Sigmoid colon (tissue), 7 donors: ENCODE data around the gene MRPL10. TPM values are rescaled to one million over a fixed set of nuclear protein-coding genes. Genes with fewer than 3 reads are reported as not detected.

Experiments used
- DNase-seq: peaks from one replicate; pipeline ENCODE4 v3.0.0-alpha.2; 2019
- H3K27ac ChIP-seq, 4 donors: fragments of 200-600 bp; sonication (generic); one replicate each; pipeline ENCODE4 v1.5.1; 2016 to 2019; ENCODE audit warnings: mild to moderate bottlenecking in 1 of 4
- H3K27me3 ChIP-seq, 3 donors: fragments of 200-600 bp; sonication (generic); one replicate each; pipeline ENCODE4 v1.5.1; 2019; ENCODE audit warnings: mild to moderate bottlenecking in 1 of 3
- H3K36me3 ChIP-seq, 4 donors: fragments of 200-600 bp; sonication (generic); one replicate each; pipeline ENCODE4 v1.5.1; 2016 to 2019
- H3K4me1 ChIP-seq, 4 donors: fragments of 200-600 bp; sonication (generic); one replicate each; pipeline ENCODE4 v1.5.1; 2017 to 2019
- H3K4me3 ChIP-seq, 4 donors: fragments of 200-600 bp; sonication (generic); one replicate each; pipeline ENCODE4 v1.5.1; 2017 to 2019; ENCODE audit warnings: mild to moderate bottlenecking in 2 of 4, moderate library complexity in 1 of 4
- H3K9me3 ChIP-seq, 4 donors: fragments of 200-600 bp in 3 of 4; sonication (generic) in 3 of 4; one replicate each; pipeline versions ENCODE4 v1.5.1 to v1.6.1; 2013 to 2019
- CTCF ChIP-seq, 4 experiments: fragments of 450-650 bp in 3 of 4; fragments of 200-600 bp in 1 of 4; IDR thresholded peaks; one replicate each; pipeline ENCODE4 v1.5.1; 2016 to 2019; ENCODE audit warnings: antibody characterized with exemption in 4 of 4, mild to moderate bottlenecking in 3 of 4, moderate library complexity in 2 of 4
- EP300 ChIP-seq, 4 donors: sonication (generic); formaldehyde crosslinking; IDR thresholded peaks; one replicate each; pipeline ENCODE4 v1.6.1; 2017; ENCODE audit warnings: antibody characterized with exemption in 4 of 4
- POLR2A ChIP-seq, 2 donors: fragments of 450-650 bp; IDR thresholded peaks; one replicate each; pipeline ENCODE4 v1.6.1; 2016; ENCODE audit warnings: antibody characterized with exemption in 2 of 2, mild to moderate bottlenecking in 2 of 2, moderate library complexity in 2 of 2
- POLR2AphosphoS5 ChIP-seq, 4 donors: sonication (generic); formaldehyde crosslinking; IDR thresholded peaks; one replicate each; pipeline ENCODE4 v1.6.1; 2017; ENCODE audit warnings: antibody characterized with exemption in 4 of 4
- WGBS, 2 donors: extraction: QIAGEN DNeasy Blood & Tissue Kit; methylation state at CpG; one replicate each; pipeline ENCODE4 v1.1.7; 2013; 5-methylcytosine and 5-hydroxymethylcytosine counted together
- intact Hi-C: fragments of 100-400 bp; cut with DNase I; formaldehyde crosslinking; loops from one replicate; pipeline ENCODE4 v1.15.1; 2023
- polyA plus RNA-seq, 3 donors: library from polyadenylated mRNA; stranded (reverse); fragments of 200-250 nt; gene quantifications; one replicate each; pipeline ENCODE4 v1.2.3, GENCODE V29; 2013
- total RNA-seq, 4 donors: library from RNA; depleted of rRNA; stranded (reverse); fragments of >200 nt; gene quantifications; one replicate each; pipeline ENCODE4 v1.1.0, GENCODE V29; 2016
- donor health status: healthy with polysubstance abuse.
- donor health status: Bipolar disorder and iron deficiency.
- donor health status: healthy.

Gene MRPL10
- total and polyA plus RNA-seq, 7 donors: 38.8 to 58.8 (median 54.8) TPM

- TF ChIP-seq POLR2AphosphoS5 (IDR thresholded peaks at IDR 0.05) (no peak), CTCF (IDR thresholded peaks at IDR 0.05) (no peak), EP300 (IDR thresholded peaks at IDR 0.05) (no peak), POLR2A (IDR thresholded peaks at IDR 0.05) (no peak)
- WGBS, 2 donors: 93 to 94% methylated on average over 9 of the region's 9 CpGs
- Histone ChIP-seq H3K27ac (no peak overlapping the region), H3K4me3 (no peak overlapping the region), H3K27me3 (no peaks in the 10 kb centered on the region), H3K4me1 (peaks cover 0 to 9% (median 0%) of the 10 kb centered on the region in 4 donors), H3K9me3 (no peaks in the 10 kb centered on the region), H3K36me3 (peaks cover 0 to 30% (median 11%) of the 10 kb centered on the region in 4 donors)
- DNase-seq: no peak
- intact Hi-C loops: no loop called here
These were observed 24.5 kb downstream of the MRPL10 start for GRCh38 chr17:47806913-47807255.

- WGBS, 2 donors: 92 to 93% methylated on average over 16 of the region's 16 CpGs
- no peak for TF ChIP-seq POLR2A (IDR thresholded peaks at IDR 0.05)
- no peak for TF ChIP-seq POLR2AphosphoS5 (IDR thresholded peaks at IDR 0.05)
- TF ChIP-seq CTCF (IDR thresholded peaks at IDR 0.05): no peak
- no peak for TF ChIP-seq EP300 (IDR thresholded peaks at IDR 0.05)
- H3K4me1 ChIP-seq: peaks cover 0 to 9% (median 0%) of the 10 kb centered on the region in 4 donors
- H3K27ac ChIP-seq: no peak overlapping the region
- H3K27me3 ChIP-seq: no peaks in the 10 kb centered on the region
- intact Hi-C loops: no loop called here
- no peak overlapping the region for H3K4me3 ChIP-seq
- no peaks in the 10 kb centered on the region for H3K9me3 ChIP-seq
- peaks cover 0 to 30% (median 11%) of the 10 kb centered on the region in 4 donors for H3K36me3 ChIP-seq
- no peak for DNase-seq
These were observed 25.1 kb downstream of the MRPL10 start for GRCh38 chr17:47806026-47806912.

- no peak overlapping the region for H3K27ac ChIP-seq
- no peaks in the 10 kb centered on the region for H3K27me3 ChIP-seq
- WGBS, 2 donors: 66 to 78% methylated on average over 3 of the region's 3 CpGs
- peaks cover 0 to 28% (median 11%) of the 10 kb centered on the region in 4 donors for H3K36me3 ChIP-seq
- no peak for TF ChIP-seq CTCF (IDR thresholded peaks at IDR 0.05)
- intact Hi-C loops: loop anchor here (5.0 kb wide), 1 partner anchor 142 kb away; no protein-coding TSS in a partner anchor
- H3K4me3 ChIP-seq: no peak overlapping the region
- no peaks in the 10 kb centered on the region for H3K4me1 ChIP-seq
- H3K9me3 ChIP-seq: no peaks in the 10 kb centered on the region
- DNase-seq: no peak
These were observed 26.9 kb downstream of the MRPL10 start for GRCh38 chr17:47804461-47804860.

GRCh38 chr17:47803751-47804150 is 27.6 kb downstream of the MRPL10 start:
- WGBS, 2 donors: 78 to 88% methylated on average over 6 of the region's 6 CpGs
- TF ChIP-seq EP300 (IDR thresholded peaks at IDR 0.05): no peak
- no peak for TF ChIP-seq POLR2A (IDR thresholded peaks at IDR 0.05)
- TF ChIP-seq POLR2AphosphoS5 (IDR thresholded peaks at IDR 0.05): no peak
- no peak for TF ChIP-seq CTCF (IDR thresholded peaks at IDR 0.05)
- no peak overlapping the region for H3K4me3 ChIP-seq
- H3K9me3 ChIP-seq: no peaks in the 10 kb centered on the region
- H3K4me1 ChIP-seq: no peaks in the 10 kb centered on the region
- peaks cover 0 to 21% (median 8%) of the 10 kb centered on the region in 4 donors for H3K36me3 ChIP-seq
- H3K27ac ChIP-seq: no peak overlapping the region
- no peak for DNase-seq
- H3K27me3 ChIP-seq: no peaks in the 10 kb centered on the region
- intact Hi-C loops: loop anchor here (5.0 kb wide), 1 partner anchor 141 kb away; no protein-coding TSS in a partner anchor
